SU-DHL-6 (cell line): ENCODE results near the gene CRYGD.

ENCODE experiments used
- EZH2phosphoT487 ChIP-seq: fragments of 200-600 bp; sonication (generic), shearing (Covaris generic); conservative IDR thresholded peaks from 2 replicates; pipeline ENCODE4 v1.6.1; 2018; ENCODE audit warnings: mild to moderate bottlenecking, antibody characterized with exemption, low read length, moderate library complexity, mixed read lengths
- TF ChIP-seq, protein P1 (sequence below): fragments of 200-600 bp; sonication (generic); IDR thresholded peaks from one replicate; pipeline ENCODE4 v1.5.1; 2017; ENCODE audit warnings: antibody characterized with exemption, mild to moderate bottlenecking, low read length, moderate library complexity; ENCODE audit not compliant: insufficient read depth, poor library complexity, severe bottlenecking

DNA sequence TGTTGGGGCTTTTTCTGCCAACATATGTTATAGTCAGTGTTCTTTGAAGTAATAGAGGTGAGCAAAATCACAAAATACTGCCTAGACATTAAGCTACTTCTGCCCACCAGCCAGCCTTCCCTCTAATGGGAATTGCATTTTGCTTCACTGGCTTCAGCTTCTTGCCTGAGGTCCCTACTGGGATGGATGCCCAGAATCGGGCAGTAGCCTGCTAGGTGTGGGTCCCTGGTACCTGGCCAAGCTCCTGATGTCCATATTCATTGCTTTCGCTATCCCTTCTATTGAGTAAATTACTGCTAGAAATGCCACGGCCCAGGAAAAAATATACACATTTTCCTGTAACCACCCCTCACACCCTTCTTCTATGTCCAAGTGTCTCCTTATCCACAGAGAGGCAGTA lies 27.0 kb downstream of the CRYGD start:
- TF ChIP-seq, protein P1, sequence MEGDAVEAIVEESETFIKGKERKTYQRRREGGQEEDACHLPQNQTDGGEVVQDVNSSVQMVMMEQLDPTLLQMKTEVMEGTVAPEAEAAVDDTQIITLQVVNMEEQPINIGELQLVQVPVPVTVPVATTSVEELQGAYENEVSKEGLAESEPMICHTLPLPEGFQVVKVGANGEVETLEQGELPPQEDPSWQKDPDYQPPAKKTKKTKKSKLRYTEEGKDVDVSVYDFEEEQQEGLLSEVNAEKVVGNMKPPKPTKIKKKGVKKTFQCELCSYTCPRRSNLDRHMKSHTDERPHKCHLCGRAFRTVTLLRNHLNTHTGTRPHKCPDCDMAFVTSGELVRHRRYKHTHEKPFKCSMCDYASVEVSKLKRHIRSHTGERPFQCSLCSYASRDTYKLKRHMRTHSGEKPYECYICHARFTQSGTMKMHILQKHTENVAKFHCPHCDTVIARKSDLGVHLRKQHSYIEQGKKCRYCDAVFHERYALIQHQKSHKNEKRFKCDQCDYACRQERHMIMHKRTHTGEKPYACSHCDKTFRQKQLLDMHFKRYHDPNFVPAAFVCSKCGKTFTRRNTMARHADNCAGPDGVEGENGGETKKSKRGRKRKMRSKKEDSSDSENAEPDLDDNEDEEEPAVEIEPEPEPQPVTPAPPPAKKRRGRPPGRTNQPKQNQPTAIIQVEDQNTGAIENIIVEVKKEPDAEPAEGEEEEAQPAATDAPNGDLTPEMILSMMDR, result no peak
- TF ChIP-seq EZH2phosphoT487, result no peak
